K562 (cell line): Measurements from ENCODE around the gene TTC19. TPM values are rescaled to one million over a fixed set of nuclear protein-coding genes. Genes with fewer than 3 reads are reported as not detected.

Source experiments
- ELF1 ChIP-seq: fragments of 200-800 bp; sonication (Bioruptor generic); IDR thresholded peaks from 2 replicates; pipeline ENCODE4 v1.6.1; 2016; ENCODE audit warnings: missing genetic modification characterization, missing compliant biosample characterization
- PHF20 ChIP-seq: fragments of 450-650 bp; IDR thresholded peaks from 2 replicates; pipeline ENCODE4 v1.6.1; 2018; ENCODE audit not compliant: partially characterized antibody
- ZNF124 ChIP-seq: sonication (generic); formaldehyde crosslinking; IDR thresholded peaks from 2 replicates; pipeline ENCODE4 v1.8.1; 2022; ENCODE audit warnings: missing genetic modification reagents
- polyA plus RNA-seq, 8 experiments: library from polyadenylated mRNA; depleted of rRNA in 4 of 8; stranded (reverse) in 5 of 8; unstranded in 3 of 8; fragments of >200 nt; fragmentation: Nextera tagmentation in 2 of 8; fragmentation: Illumina TruSeq in 1 of 8; extraction: Ambion mirVana in 2 of 8; extraction: Trizol in 1 of 8; gene quantifications; 2 replicates each; pipeline versions ENCODE4 v1.2.1 to v1.2.3, GENCODE V29; 2011 to 2014; ENCODE audit warnings: inconsistent platforms in 1 of 8, missing spikeins in 1 of 8
- total RNA-seq, 7 experiments: library from RNA; depleted of rRNA in 6 of 7; stranded (reverse); fragments of >200 nt in 6 of 7; fragmentation: Illumina TruSeq in 2 of 7; extraction: Trizol in 2 of 7; gene quantifications; 2 replicates each; pipeline versions ENCODE4 v1.2.1 to v1.2.3, GENCODE V29; 2011 to 2021; ENCODE audit warnings: low replicate concordance in 1 of 7
- TF ChIP-seq, protein P1 (sequence below), 2 experiments: IDR thresholded peaks; 2 replicates each; pipeline ENCODE4 v1.6.1; 2011; ENCODE audit warnings: borderline replicate concordance in 1 of 2, control low read depth in 1 of 2, low read depth in 1 of 2, low read length in 1 of 2, mild to moderate bottlenecking in 1 of 2, mixed read lengths in 1 of 2, moderate library complexity in 1 of 2; ENCODE audit not compliant: insufficient read depth in 1 of 2, insufficient read length in 1 of 2, poor library complexity in 1 of 2, severe bottlenecking in 1 of 2; ENCODE audit errors: extremely low read depth in 1 of 2
- TF ChIP-seq, protein P2 (sequence below): fragments of 250-450 bp; sonication (Bioruptor Pico); IDR thresholded peaks from 2 replicates; pipeline ENCODE4 v1.4.0; 2020; ENCODE audit warnings: mild to moderate bottlenecking, moderate library complexity, borderline replicate concordance
- TF ChIP-seq, protein P3 (sequence below): fragments of 450-650 bp; IDR thresholded peaks from one replicate; pipeline ENCODE4 v1.6.1; 2018; ENCODE audit warnings: mild to moderate bottlenecking, moderate library complexity; ENCODE audit not compliant: partially characterized antibody

The TTC19 gene
- total and polyA plus RNA-seq, 9 of the 15 experiments (the other 6 are each of a cell fraction or from before 2014, with no cell fraction given): 8.1 to 60.8 (median 25.3) TPM

DNA sequence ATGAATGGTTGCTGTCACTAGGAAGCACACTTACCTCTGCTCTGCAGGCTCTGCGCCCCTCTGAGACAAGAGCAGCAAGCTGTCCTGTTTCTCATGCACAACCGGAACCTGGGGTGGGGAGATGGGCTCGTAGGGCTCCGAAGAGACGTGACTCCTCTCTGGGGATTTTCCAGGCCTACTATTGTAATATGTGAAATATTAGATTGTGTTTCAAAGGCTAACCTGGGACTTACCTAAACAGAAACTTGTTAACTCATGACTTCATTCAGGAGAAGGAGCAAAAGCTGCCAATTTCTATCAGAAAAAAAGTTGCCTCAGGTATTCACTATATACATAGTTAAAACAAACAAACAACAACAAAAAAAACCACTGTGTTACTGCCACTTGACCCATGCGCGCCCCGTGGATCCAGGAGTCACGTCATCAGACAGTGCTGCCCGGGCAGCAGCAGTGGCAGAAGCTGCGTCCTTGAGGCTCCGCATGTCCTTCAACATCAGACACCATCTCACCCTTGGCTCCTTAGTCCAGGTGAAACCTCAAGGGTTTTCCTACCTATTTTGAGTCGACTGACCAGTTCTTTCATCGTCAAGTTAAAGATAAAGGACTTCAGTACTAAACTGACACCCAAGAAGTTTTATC is 49.3 kb downstream of the TTC19 start (continued):
- TF ChIP-seq, protein P1, sequence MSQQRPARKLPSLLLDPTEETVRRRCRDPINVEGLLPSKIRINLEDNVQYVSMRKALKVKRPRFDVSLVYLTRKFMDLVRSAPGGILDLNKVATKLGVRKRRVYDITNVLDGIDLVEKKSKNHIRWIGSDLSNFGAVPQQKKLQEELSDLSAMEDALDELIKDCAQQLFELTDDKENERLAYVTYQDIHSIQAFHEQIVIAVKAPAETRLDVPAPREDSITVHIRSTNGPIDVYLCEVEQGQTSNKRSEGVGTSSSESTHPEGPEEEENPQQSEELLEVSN (IDR thresholded peaks at IDR 0.05; ENCODE audit: borderline replicate concordance in 1 of 2, extremely low read depth in 1 of 2, insufficient read depth in 1 of 2, insufficient read length in 1 of 2, low read depth in 1 of 2, low read length in 1 of 2, poor library complexity in 1 of 2, severe bottlenecking in 1 of 2): no peak
- TF ChIP-seq ZNF124 (CRISPR knock-in tag): no peak
- no peak for TF ChIP-seq ELF1 (tag)
- TF ChIP-seq, protein P2, sequence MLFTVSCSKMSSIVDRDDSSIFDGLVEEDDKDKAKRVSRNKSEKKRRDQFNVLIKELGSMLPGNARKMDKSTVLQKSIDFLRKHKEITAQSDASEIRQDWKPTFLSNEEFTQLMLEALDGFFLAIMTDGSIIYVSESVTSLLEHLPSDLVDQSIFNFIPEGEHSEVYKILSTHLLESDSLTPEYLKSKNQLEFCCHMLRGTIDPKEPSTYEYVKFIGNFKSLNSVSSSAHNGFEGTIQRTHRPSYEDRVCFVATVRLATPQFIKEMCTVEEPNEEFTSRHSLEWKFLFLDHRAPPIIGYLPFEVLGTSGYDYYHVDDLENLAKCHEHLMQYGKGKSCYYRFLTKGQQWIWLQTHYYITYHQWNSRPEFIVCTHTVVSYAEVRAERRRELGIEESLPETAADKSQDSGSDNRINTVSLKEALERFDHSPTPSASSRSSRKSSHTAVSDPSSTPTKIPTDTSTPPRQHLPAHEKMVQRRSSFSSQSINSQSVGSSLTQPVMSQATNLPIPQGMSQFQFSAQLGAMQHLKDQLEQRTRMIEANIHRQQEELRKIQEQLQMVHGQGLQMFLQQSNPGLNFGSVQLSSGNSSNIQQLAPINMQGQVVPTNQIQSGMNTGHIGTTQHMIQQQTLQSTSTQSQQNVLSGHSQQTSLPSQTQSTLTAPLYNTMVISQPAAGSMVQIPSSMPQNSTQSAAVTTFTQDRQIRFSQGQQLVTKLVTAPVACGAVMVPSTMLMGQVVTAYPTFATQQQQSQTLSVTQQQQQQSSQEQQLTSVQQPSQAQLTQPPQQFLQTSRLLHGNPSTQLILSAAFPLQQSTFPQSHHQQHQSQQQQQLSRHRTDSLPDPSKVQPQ (CRISPR knock-in tag): no peak
- TF ChIP-seq PHF20: no peak
- TF ChIP-seq, protein P3, sequence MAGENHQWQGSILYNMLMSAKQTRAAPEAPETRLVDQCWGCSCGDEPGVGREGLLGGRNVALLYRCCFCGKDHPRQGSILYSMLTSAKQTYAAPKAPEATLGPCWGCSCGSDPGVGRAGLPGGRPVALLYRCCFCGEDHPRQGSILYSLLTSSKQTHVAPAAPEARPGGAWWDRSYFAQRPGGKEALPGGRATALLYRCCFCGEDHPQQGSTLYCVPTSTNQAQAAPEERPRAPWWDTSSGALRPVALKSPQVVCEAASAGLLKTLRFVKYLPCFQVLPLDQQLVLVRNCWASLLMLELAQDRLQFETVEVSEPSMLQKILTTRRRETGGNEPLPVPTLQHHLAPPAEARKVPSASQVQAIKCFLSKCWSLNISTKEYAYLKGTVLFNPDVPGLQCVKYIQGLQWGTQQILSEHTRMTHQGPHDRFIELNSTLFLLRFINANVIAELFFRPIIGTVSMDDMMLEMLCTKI: no peak
